Spleen (tissue), 7 donors: Measurements from ENCODE around the gene KIR3DL3.

Experiments
- POLR2A ChIP-seq, 3 donors: fragments of 450-650 bp; IDR thresholded peaks; one replicate each; pipeline ENCODE4 v1.5.1; 2017; ENCODE audit warnings: antibody characterized with exemption in 3 of 3, mild to moderate bottlenecking in 1 of 3
- TF ChIP-seq, protein P1 (sequence below), 11 experiments: fragments of 200-600 bp in 7 of 11; fragments of 450-650 bp in 4 of 11; sonication (generic) in 4 of 11; IDR thresholded peaks in 8 of 11; conservative IDR thresholded peaks in 3 of 11; 1 replicate in 7 of 11; 2 replicates in 4 of 11; pipeline versions ENCODE4 v1.4.0 to v1.8.0; 2016 to 2021; ENCODE audit warnings: antibody characterized with exemption in 11 of 11, inconsistent platforms in 4 of 11, mild to moderate bottlenecking in 1 of 11
- donor health status: DM: no; HTN: no; CAD: no; lungs with moderate emphysema.
- donor health status: DM: no; HTN: no; CAD: no.
- donor health status: DM: no; HTN: no; CAD: no.

DNA sequence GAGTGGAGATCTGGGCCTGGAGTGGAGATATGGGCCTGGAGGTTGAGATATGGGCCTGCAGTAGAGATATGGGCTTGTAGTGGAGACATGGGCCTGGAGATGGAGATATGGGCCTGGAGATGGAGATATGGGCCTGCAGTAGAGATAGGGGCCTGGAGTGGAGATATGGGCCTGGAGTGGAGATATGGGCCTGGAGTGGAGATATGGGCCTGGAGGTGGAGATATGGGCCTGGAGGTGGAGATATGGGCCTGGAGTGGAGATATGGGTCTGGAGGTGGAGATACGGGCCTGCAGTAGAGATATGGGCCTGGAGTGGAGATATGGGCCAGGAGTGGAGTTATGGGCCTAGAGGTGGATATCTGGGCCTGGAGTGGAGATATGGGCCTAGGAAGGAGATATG lies 14.5 kb downstream of the KIR3DL3 start:
- TF ChIP-seq POLR2A (IDR thresholded peaks at IDR 0.05), result no peak
- TF ChIP-seq, protein P1, sequence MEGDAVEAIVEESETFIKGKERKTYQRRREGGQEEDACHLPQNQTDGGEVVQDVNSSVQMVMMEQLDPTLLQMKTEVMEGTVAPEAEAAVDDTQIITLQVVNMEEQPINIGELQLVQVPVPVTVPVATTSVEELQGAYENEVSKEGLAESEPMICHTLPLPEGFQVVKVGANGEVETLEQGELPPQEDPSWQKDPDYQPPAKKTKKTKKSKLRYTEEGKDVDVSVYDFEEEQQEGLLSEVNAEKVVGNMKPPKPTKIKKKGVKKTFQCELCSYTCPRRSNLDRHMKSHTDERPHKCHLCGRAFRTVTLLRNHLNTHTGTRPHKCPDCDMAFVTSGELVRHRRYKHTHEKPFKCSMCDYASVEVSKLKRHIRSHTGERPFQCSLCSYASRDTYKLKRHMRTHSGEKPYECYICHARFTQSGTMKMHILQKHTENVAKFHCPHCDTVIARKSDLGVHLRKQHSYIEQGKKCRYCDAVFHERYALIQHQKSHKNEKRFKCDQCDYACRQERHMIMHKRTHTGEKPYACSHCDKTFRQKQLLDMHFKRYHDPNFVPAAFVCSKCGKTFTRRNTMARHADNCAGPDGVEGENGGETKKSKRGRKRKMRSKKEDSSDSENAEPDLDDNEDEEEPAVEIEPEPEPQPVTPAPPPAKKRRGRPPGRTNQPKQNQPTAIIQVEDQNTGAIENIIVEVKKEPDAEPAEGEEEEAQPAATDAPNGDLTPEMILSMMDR (IDR thresholded peaks at IDR 0.05 in 8 of 11, conservative IDR thresholded peaks at IDR 0.05 in 3 of 11), result no peak
